ENCODE measurements around the gene TOR1AIP2.

DNA sequence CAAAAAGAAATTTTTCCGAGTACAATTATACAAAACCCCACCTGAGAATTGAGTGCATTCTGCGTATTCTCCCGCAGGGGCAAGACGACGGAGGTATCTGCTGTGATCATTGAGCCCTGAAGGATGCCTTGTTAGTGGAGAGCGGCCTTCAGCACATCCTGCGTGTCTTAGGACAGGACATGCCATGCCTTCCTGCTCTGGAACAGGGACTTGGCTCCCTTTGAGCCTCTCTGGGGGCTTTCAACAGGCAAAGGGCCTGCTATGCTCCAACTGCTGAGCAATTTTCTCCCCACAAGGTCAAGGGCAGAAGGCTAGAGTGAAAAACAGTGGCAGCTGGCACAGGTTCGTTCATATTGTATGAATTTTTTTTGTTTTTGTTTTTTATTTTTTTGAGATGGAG, 52.4 kb downstream of the TOR1AIP2 start:
- TF ChIP-seq CTCF (conservative IDR thresholded peaks at IDR 0.05; ENCODE audit: low read length) (no peak), EZH2phosphoT487 (IDR thresholded peaks at IDR 0.05; ENCODE audit: borderline replicate concordance, low read depth, low read length) (no peak)
